Measurements from ENCODE around the gene LINGO4. TPM values are rescaled to one million over a fixed set of nuclear protein-coding genes. Genes with fewer than 3 reads are reported as not detected.

LINGO4 gene
- not detected in 2 replicates for total RNA-seq (2014; rRNA removed; shearing (Covaris generic))

GRCh38 chr1:151805066-151805820, at the start of gene LINGO4:
TSS of gene LINGO4 (minus strand) at chr1:151805419. CDS start at chr1:151802704, 2,715 bp downstream.
- peaks cover 36% of the 10 kb centered on the region for H3K27me3 ChIP-seq (replicated peaks)
- DNase-seq (ENCODE audit: low read depth in 1 of 2, low spot score in 2 of 2) = no peak
- H3K36me3 ChIP-seq = no peaks in the 10 kb centered on the region
- H3K27ac ChIP-seq = no peak within 1 kb of the TSS
- peaks cover 5% of the 10 kb centered on the region; the same call in 1 of the 2 replicates for H3K4me1 ChIP-seq (replicated peaks)
- H3K4me3 ChIP-seq = no peak within 1 kb of the TSS
- no peaks in the 10 kb centered on the region for H3K9me3 ChIP-seq (replicated peaks)

DNA sequence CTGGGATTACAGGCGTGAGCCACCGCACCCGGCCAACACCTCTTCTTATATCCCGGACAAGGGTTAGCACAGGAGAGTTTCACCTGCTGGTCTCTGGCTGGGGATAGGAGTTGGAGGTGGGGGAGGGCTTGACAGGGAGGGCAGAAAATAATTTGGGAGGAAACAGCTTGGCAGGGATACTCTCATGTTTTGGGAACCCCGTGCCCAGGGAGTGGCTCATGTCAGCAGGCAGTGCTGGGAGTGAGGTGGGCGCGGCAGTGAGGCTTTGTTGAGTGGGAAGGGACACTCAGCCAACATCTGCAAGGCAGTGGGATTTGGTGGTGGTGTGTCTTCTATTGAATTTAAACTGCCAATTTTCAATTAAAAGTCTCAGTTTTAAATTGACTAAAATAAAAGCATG, 49.4 kb upstream of the LINGO4 start:
- H3K27me3 ChIP-seq (replicated peaks) = no peaks in the 10 kb centered on the region
- peaks cover 28% of the 10 kb centered on the region for H3K4me1 ChIP-seq (replicated peaks)
- H3K36me3 ChIP-seq = no peaks in the 10 kb centered on the region
- no peak overlapping the region for H3K27ac ChIP-seq
- no peak for DNase-seq (ENCODE audit: low read depth in 1 of 2, low spot score in 2 of 2)
- no peak overlapping the region for H3K4me3 ChIP-seq
- H3K9me3 ChIP-seq (replicated peaks) = no peaks in the 10 kb centered on the region

GRCh38 chr1:151853411-151853943, 48.3 kb upstream of the LINGO4 start, which contains the start of gene THEM5:
TSS of gene THEM5 (minus strand) at chr1:151853712. CDS start at chr1:151853565, 147 bp downstream.
- H3K27me3 ChIP-seq (replicated peaks) = no peaks in the 10 kb centered on the region
- DNase-seq (ENCODE audit: low read depth in 1 of 2, low spot score in 2 of 2) = no peak
- no peaks in the 10 kb centered on the region for H3K9me3 ChIP-seq (replicated peaks)
- no peak within 1 kb of the TSS for H3K4me3 ChIP-seq
- H3K36me3 ChIP-seq = no peaks in the 10 kb centered on the region
- H3K4me1 ChIP-seq (replicated peaks) = peaks cover 19% of the 10 kb centered on the region
- H3K27ac ChIP-seq = no peak within 1 kb of the TSS

DNA sequence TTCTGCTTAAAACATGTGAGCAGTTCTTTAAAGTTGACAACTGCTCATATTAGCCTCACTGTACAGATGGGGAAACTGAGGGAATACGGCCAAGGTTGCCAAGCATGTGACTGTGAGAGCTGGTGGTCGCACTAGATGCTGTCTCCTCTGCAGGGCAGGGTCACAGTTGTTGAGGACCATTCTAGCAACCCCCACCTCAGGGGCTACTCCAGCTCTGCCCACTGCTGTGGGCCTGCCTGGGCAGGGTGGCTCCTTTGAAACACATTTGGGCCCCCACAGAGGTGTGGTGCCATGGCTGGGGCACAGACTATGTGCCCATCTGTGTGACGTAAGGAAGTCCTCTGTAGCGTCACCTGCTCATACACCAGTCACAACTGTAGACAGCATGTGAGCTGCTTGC, 47.5 kb upstream of the LINGO4 start:
- H3K9me3 ChIP-seq (replicated peaks) = no peaks in the 10 kb centered on the region
- no peaks in the 10 kb centered on the region for H3K36me3 ChIP-seq
- no peak for DNase-seq (ENCODE audit: low read depth in 1 of 2, low spot score in 2 of 2)
- no peaks in the 10 kb centered on the region for H3K27me3 ChIP-seq (replicated peaks)
- no peak overlapping the region for H3K27ac ChIP-seq
- no peak overlapping the region for H3K4me3 ChIP-seq
- peaks cover 12% of the 10 kb centered on the region for H3K4me1 ChIP-seq (replicated peaks)

DNA sequence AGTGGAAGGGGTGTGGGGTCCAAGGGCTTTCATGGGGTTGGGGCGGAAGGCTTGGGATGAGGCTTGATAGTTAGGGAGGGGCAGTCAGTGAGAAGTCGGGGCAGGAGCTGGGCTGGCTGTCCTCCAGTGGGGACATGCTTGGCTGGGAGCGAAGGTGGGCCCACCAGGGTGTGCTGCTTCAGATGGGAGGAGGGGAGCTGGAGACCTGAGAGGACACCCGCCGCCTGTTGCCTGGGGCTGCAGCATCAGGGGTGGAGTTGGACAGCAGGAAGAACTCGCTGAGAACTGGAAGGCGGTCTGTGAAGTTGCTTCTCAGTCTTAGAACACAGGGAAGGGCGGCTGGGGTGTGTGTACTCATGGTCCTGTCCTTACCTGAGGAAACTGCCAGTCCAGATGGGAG, 46.7 kb upstream of the LINGO4 start:
- Histone ChIP-seq H3K27me3 (replicated peaks) (no peaks in the 10 kb centered on the region), H3K4me3 (no peak overlapping the region), H3K27ac (no peak overlapping the region), H3K9me3 (replicated peaks) (no peaks in the 10 kb centered on the region), H3K36me3 (no peaks in the 10 kb centered on the region), H3K4me1 (replicated peaks) (peaks cover 9% of the 10 kb centered on the region)
- peak in 1 of 2 experiments; percentile 38 for DNase-seq (ENCODE audit: low read depth in 1 of 2, low spot score in 2 of 2)

DNA sequence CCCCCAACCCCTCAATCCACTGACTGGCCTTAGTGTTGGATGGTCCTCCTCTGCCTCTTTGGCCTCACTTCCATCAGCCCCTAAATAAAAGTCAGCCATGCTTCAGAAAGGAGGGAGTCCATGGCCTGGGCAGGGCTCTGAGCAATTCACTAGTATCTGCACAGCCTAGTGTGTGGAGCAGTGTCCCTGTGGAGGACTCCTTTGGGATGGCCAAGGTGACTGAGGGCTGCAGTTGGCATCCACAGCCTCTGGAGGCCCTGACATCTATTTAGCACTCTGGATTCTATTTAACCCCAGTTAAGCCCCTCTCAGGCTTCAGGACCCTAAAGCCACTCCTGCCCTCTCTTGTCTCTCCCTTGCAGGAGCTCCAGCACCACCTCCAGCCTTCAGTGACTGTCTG, 44.7 kb upstream of the LINGO4 start:
- DNase-seq (ENCODE audit: low read depth in 1 of 2, low spot score in 2 of 2) = no peak
- Histone ChIP-seq H3K27me3 (replicated peaks) (no peaks in the 10 kb centered on the region), H3K36me3 (no peaks in the 10 kb centered on the region), H3K4me3 (no peak overlapping the region), H3K4me1 (replicated peaks) (peaks cover 18% of the 10 kb centered on the region), H3K9me3 (replicated peaks) (no peaks in the 10 kb centered on the region), H3K27ac (no peak overlapping the region)

DNA sequence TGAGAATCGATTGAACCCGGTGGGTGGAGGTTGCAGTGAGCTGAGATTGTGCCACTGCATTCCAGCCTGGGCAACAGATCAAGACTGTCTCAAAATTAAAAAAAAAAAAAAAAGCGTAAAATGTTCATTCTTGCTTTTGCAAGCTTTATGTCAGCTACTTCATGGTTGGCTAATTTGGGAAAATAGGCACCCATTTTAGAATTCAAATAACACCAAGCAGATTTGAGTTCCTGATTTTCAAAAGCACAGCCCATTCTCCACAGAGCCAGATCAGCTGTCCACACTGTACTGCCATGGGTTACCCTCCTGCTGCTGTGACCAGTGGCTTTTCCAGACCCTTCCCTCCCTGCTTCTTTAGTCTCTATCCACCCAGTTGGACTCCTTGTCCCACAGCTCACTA, 43.9 kb upstream of the LINGO4 start:
- no peaks in the 10 kb centered on the region for H3K36me3 ChIP-seq
- H3K4me1 ChIP-seq (replicated peaks) = peaks cover 18% of the 10 kb centered on the region
- DNase-seq (ENCODE audit: low read depth in 1 of 2, low spot score in 2 of 2) = no peak

GRCh38 chr1:151847867-151848596, 42.8 kb upstream of the LINGO4 start:
- Histone ChIP-seq H3K36me3 (no peaks in the 10 kb centered on the region), H3K9me3 (replicated peaks) (no peaks in the 10 kb centered on the region), H3K27me3 (replicated peaks) (no peaks in the 10 kb centered on the region), H3K4me1 (replicated peaks) (peaks cover 18% of the 10 kb centered on the region), H3K4me3 (no peak overlapping the region), H3K27ac (no peak overlapping the region)
- DNase-seq (ENCODE audit: low read depth in 1 of 2, low spot score in 2 of 2) = no peak

More for the DNA sequence above, 43.9 kb upstream of the LINGO4 start:
- H3K9me3 ChIP-seq (replicated peaks) = no peaks in the 10 kb centered on the region
- no peaks in the 10 kb centered on the region for H3K27me3 ChIP-seq (replicated peaks)
- no peak overlapping the region for H3K4me3 ChIP-seq
- no peak overlapping the region for H3K27ac ChIP-seq

DNA sequence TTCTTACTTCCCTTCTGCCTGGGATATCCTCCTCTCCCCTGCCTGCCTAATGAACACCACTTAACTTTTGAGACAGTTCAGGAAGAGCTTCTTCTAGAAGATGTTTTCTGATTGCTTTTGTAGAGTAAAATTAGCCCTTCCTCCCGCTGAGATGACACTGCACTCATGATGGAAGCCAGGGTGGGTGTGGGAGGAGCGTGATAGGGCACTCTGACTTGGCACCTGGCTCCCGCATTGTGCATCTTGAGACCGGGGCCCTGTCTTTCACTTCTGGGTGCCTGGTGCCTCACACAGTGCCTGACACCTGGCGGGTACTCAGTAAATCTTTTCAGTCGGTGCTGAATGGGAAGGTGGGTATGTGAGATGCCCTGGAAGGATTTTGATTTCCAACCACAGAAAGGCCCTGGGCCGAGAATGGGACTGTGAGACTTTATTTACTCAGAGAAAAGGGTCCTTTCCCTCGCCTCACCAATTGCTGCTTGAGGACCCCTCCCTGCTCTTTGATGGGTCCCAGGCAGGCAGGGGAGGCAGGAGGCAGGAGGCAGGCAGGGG, 41.5 kb upstream of the LINGO4 start:
- Histone ChIP-seq H3K27ac (peak overlapping the region; percentile 52), H3K27me3 (replicated peaks) (no peaks in the 10 kb centered on the region)

DNA sequence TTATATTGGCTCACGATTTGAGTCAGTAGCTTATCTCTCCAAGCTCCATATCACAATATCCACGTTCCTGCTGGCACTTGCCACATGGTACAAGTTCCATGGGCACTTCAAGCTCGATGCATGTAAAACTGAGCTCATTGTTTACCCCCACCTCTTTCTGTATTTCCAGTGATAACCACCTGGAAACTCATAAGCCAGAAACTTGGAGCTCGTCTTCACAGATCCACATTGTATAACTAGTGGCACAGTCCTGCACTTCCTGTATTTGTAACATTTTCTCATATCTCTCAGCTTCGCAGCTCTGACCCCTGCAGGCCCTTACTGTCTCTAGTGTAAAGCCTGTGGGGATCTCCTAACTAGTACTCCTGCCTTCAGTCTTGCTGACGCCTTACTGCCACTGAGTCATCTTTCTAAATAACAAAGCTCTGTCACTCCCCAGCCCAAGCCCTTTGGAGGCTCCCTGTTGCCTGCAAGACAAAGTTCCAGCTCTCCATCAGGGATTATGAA, 40.9 kb upstream of the LINGO4 start:
- no peaks in the 10 kb centered on the region for H3K27me3 ChIP-seq (replicated peaks)
- DNase-seq (ENCODE audit: low read depth in 1 of 2, low spot score in 2 of 2) = peak; percentile 82 to 89

More for the DNA sequence above, 41.5 kb upstream of the LINGO4 start:
- Histone ChIP-seq H3K4me3 (no peak overlapping the region), H3K9me3 (replicated peaks) (no peaks in the 10 kb centered on the region), H3K36me3 (no peaks in the 10 kb centered on the region), H3K4me1 (replicated peaks) (peaks cover 19% of the 10 kb centered on the region)
- DNase-seq (ENCODE audit: low read depth in 1 of 2, low spot score in 2 of 2) = no peak

DNA sequence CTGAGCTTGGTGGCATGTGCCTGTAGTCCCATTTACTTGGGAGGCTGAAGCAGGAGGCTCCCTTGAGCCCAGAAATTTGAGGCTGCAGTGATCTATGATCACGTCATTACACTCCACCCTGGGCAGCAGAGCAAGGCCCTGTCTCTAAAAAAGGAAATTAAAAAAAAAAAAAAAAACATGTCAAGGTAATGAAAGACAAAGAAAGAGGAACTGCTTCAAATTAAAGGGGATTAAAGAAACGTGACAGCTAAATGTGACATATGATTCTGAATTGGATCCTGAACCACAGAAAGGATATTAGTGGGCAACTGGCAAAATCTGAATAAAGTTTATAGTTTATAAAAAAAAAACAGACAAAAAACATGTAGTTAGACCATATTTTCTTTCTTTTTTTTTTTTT, 38.2 kb upstream of the LINGO4 start:
- no peak for DNase-seq (ENCODE audit: low read depth in 1 of 2, low spot score in 2 of 2)
- no peaks in the 10 kb centered on the region for H3K36me3 ChIP-seq
- no peaks in the 10 kb centered on the region for H3K27me3 ChIP-seq (replicated peaks)
- H3K4me1 ChIP-seq (replicated peaks) = peaks cover 42% of the 10 kb centered on the region
- H3K9me3 ChIP-seq (replicated peaks) = no peaks in the 10 kb centered on the region
- no peak overlapping the region for H3K4me3 ChIP-seq
- H3K27ac ChIP-seq = no peak overlapping the region

More for the DNA sequence above, 40.9 kb upstream of the LINGO4 start:
- no peaks in the 10 kb centered on the region for H3K9me3 ChIP-seq (replicated peaks)
- peaks cover 25% of the 10 kb centered on the region for H3K4me1 ChIP-seq (replicated peaks)
- H3K36me3 ChIP-seq = no peaks in the 10 kb centered on the region
- H3K27ac ChIP-seq = peak overlapping the region; percentile 55
- no peak overlapping the region for H3K4me3 ChIP-seq

GRCh38 chr1:151841141-151841540, 35.9 kb upstream of the LINGO4 start:
- peak overlapping the region; percentile 19; the same call in 1 of the 2 replicates for H3K27ac ChIP-seq
- no peaks in the 10 kb centered on the region for H3K9me3 ChIP-seq (replicated peaks)
- peaks cover 32% of the 10 kb centered on the region for H3K4me1 ChIP-seq (replicated peaks)
- DNase-seq (ENCODE audit: low read depth in 1 of 2, low spot score in 2 of 2) = peak; percentile 52 to 71
- H3K36me3 ChIP-seq = no peaks in the 10 kb centered on the region
- no peak overlapping the region for H3K4me3 ChIP-seq
- H3K27me3 ChIP-seq (replicated peaks) = no peaks in the 10 kb centered on the region

DNA sequence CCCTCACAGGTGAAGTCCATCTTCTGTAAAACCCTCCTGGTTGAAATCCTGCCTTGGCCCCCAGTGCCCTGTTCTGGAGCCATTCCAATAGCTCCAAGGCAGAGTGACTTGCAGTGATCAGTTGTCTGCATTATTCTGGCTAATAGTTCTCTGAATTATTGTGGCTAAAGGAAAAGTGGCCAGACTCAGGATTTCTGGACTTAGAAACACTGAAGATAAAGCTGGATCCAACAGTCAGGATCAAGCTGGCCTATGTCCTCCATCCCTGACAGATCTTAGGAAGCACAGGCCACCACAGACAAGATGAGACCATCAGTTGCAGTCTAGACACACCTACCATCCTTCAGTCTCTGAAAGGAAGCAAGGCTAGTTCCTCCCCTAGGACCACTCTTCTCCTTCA, 35.2 kb upstream of the LINGO4 start:
- Histone ChIP-seq H3K27me3 (replicated peaks) (no peaks in the 10 kb centered on the region), H3K9me3 (replicated peaks) (no peaks in the 10 kb centered on the region), H3K4me3 (peak overlapping the region; percentile 37), H3K27ac (peak overlapping the region; percentile 57), H3K36me3 (no peaks in the 10 kb centered on the region), H3K4me1 (replicated peaks) (peaks cover 27% of the 10 kb centered on the region)
- no peak for DNase-seq (ENCODE audit: low read depth in 1 of 2, low spot score in 2 of 2)
